ENCODE data around the gene TMEM176A. TPM values are rescaled to one million over a fixed set of nuclear protein-coding genes. Genes with fewer than 3 reads are reported as not detected.

The TMEM176A gene
- not detected for total RNA-seq (2021; ENCODE audit: unreplicated experiment)
- polyA plus RNA-seq (2012), result not detected in 2 replicates
- not detected for Bru-seq, nascent RNA
- BruChase-seq, experiment 1, labeled RNA remaining after a 6-hour chase, result not detected
- BruChase-seq, experiment 2, labeled RNA remaining after a 2-hour chase, result not detected
- long read RNA-seq, result 0 reads

- no TSS peak for BruUV-seq (replicated peaks)
- ChIA-PET RAD21 (ENCODE audit: low non-redundant PET in 1 of 2, low total read pairs in 2 of 2, uncharacterized antibody in 2 of 2, unreplicated experiment in 2 of 2) (no interaction called here), CTCF (no interaction called here), POLR2A (no interaction called here)
- Histone ChIP-seq H2AFZ (ENCODE audit: low read depth, low read length, poor library complexity, severe bottlenecking) (no peak within 1 kb of the TSS), H3K4me2 (ENCODE audit: low read length) (no peak within 1 kb of the TSS), H3K36me3 (ENCODE audit: control insufficient read depth in 1 of 2, insufficient read depth in 2 of 2, low read length in 2 of 2) (no peaks in the 10 kb centered on the region), H3K9ac (ENCODE audit: low read length) (no peak within 1 kb of the TSS), H4K20me1 (ENCODE audit: insufficient read depth) (no peaks in the 10 kb centered on the region), H3K9me2 (ENCODE audit: insufficient read depth) (no peaks in the 10 kb centered on the region), H3K4me1 (ENCODE audit: control insufficient read depth in 1 of 2, insufficient read depth in 2 of 2, low read length in 2 of 2) (no peaks in the 10 kb centered on the region), H3K9me3 (ENCODE audit: control insufficient read depth in 1 of 2, insufficient read depth in 1 of 2, low read depth in 1 of 2, low read length in 2 of 2) (no peaks in the 10 kb centered on the region), H3K79me2 (ENCODE audit: insufficient read depth, low read length) (no peaks in the 10 kb centered on the region), H3K4me3 (replicated peaks in 1 of 2; ENCODE audit: low read depth in 1 of 2, low read length in 2 of 2) (no peak within 1 kb of the TSS), H3K27me3 (ENCODE audit: insufficient read depth, low read length) (0 out of 2 replicates have a peak, but pooled peaks cover 6% of the 10 kb centered on the region), H3K27ac (ENCODE audit: low read depth, low read length) (no peak within 1 kb of the TSS)
- no peak for TF ChIP-seq CTCF (IDR thresholded peaks at IDR 0.05 in 2 of 3, conservative IDR thresholded peaks at IDR 0.05 in 1 of 3; ENCODE audit: borderline replicate concordance in 1 of 3, insufficient read depth in 1 of 3, low read depth in 2 of 3, low read length in 2 of 3)
- TF ChIP-seq SIN3A (IDR thresholded peaks at IDR 0.05; ENCODE audit: low read depth), result no peak
- no peak for TF ChIP-seq REST (IDR thresholded peaks at IDR 0.05; ENCODE audit: low read depth)
- no peak for TF ChIP-seq EZH2phosphoT487 (IDR thresholded peaks at IDR 0.05; ENCODE audit: borderline replicate concordance)
- TF ChIP-seq EGR1 (IDR thresholded peaks at IDR 0.05; ENCODE audit: low read depth), result no peak
- TF ChIP-seq YY1 (IDR thresholded peaks at IDR 0.05; ENCODE audit: extremely low read depth, insufficient replicate concordance, low read depth, low read length), result no peak
- no peak for TF ChIP-seq TCF7L2 (IDR thresholded peaks at IDR 0.05; ENCODE audit: borderline replicate concordance, extremely low read depth, insufficient read depth, insufficient read length)
- TF ChIP-seq POLR2AphosphoS5 (IDR thresholded peaks at IDR 0.05; ENCODE audit: low read depth, low read length), result no peak
- TF ChIP-seq FOSL1 (IDR thresholded peaks at IDR 0.05; ENCODE audit: low read depth), result no peak
- no peak for TF ChIP-seq SRF (IDR thresholded peaks at IDR 0.05; ENCODE audit: low read depth)
- no peak for TF ChIP-seq CBX3 (IDR thresholded peaks at IDR 0.05; ENCODE audit: low read depth)
- no peak for TF ChIP-seq RAD21 (IDR thresholded peaks at IDR 0.05; ENCODE audit: low read depth)
- TF ChIP-seq ZBTB33 (IDR thresholded peaks at IDR 0.05; ENCODE audit: extremely low read depth, insufficient replicate concordance, low read length), result no peak
- TF ChIP-seq ZNF274 (IDR thresholded peaks at IDR 0.05; ENCODE audit: low read depth, low read length), result no peak
- no peak for TF ChIP-seq MAX (IDR thresholded peaks at IDR 0.05)
- TF ChIP-seq SP1 (IDR thresholded peaks at IDR 0.05; ENCODE audit: low read depth), result no peak
- TF ChIP-seq ATF3 (IDR thresholded peaks at IDR 0.05), result no peak
- TF ChIP-seq POLR2A (IDR thresholded peaks at IDR 0.05; ENCODE audit: borderline replicate concordance, extremely low read depth, insufficient read depth, insufficient read length), result no peak
- no peak for TF ChIP-seq CEBPB (IDR thresholded peaks at IDR 0.05; ENCODE audit: low read depth)
- no peak for TF ChIP-seq JUND (IDR thresholded peaks at IDR 0.05)
- ATAC-seq (no peak), DNase-seq (ENCODE audit: low read depth, low spot score) (no peak)
- intact Hi-C loops (cut with micrococcal nuclease), result no loop called here
These were observed at the start of gene TMEM176A for GRCh38 chr7:150800581-150801241. Gene TMEM176A, plus strand, starts transcription at chr7:150800769. Its CDS starts 782 bp downstream, at chr7:150801551.
